H1 (cell line): Measurements from ENCODE around the gene SLC39A11. TPM values are rescaled to one million over a fixed set of nuclear protein-coding genes. Genes with fewer than 3 reads are reported as not detected.

Experiments
- ATF3 ChIP-seq: IDR thresholded peaks from 2 replicates; pipeline ENCODE4 v1.6.1; 2011; ENCODE audit warnings: low read depth, mild to moderate bottlenecking, low read length; ENCODE audit not compliant: insufficient read depth
- BACH1 ChIP-seq: IDR thresholded peaks from 2 replicates; pipeline ENCODE4 v1.6.1; 2012; ENCODE audit warnings: low read length, improper control_type of control experiment
- CHD7 ChIP-seq: fragments of 300-600 bp; sonication (generic); IDR thresholded peaks from 2 replicates; pipeline ENCODE4 v1.7.1; 2012; ENCODE audit warnings: low read length, moderate library complexity, mild to moderate bottlenecking, inconsistent platforms; ENCODE audit not compliant: insufficient replicate concordance
- POU5F1 ChIP-seq: IDR thresholded peaks from 2 replicates; pipeline ENCODE4 v1.6.1; 2011; ENCODE audit warnings: low read depth, mild to moderate bottlenecking, low read length, moderate library complexity
- RXRA ChIP-seq: IDR thresholded peaks from 2 replicates; pipeline ENCODE4 v1.6.1; 2011; ENCODE audit warnings: low read depth, mild to moderate bottlenecking, low read length, moderate library complexity; ENCODE audit not compliant: insufficient read depth
- SRF ChIP-seq: IDR thresholded peaks from 2 replicates; pipeline ENCODE4 v1.6.1; 2011; ENCODE audit warnings: mild to moderate bottlenecking, low read depth, low read length, moderate library complexity
- SUZ12 ChIP-seq: fragments of 200-600 bp; sonication (generic); IDR thresholded peaks from 2 replicates; pipeline ENCODE4 v1.6.1; 2012; ENCODE audit warnings: mild to moderate bottlenecking, inconsistent platforms, low read length, moderate library complexity, mixed read lengths
- polyA plus RNA-seq, 7 experiments: library from polyadenylated mRNA; depleted of rRNA in 3 of 7; stranded (reverse) in 5 of 7; unstranded in 2 of 7; fragments of >200 nt in 5 of 7; fragments of 200-250 nt in 2 of 7; gene quantifications; 1 replicate in 5 of 7; 2 replicates in 1 of 7; 4 replicates in 1 of 7; pipeline versions ENCODE4 v1.2.1 to v1.2.3, GENCODE V29; 2011 to 2013; ENCODE audit warnings: missing spikeins in 2 of 7, mixed read lengths in 2 of 7
- total RNA-seq: library from RNA; stranded (reverse); fragmentation: NEBNext Ultra II Directional; extraction: Animal tissue kit (Norgen Biotek cat#: 25700); gene quantifications from 2 replicates; pipeline ENCODE4 v1.2.1, GENCODE V29; 2021
- TF ChIP-seq, protein P1 (sequence below): IDR thresholded peaks from 2 replicates; pipeline ENCODE4 v1.6.1; 2011; ENCODE audit warnings: low read length, improper control_type of control experiment

The SLC39A11 gene
- total and polyA plus RNA-seq, 2 of the 8 experiments (the other 6 are each of a cell fraction or from before 2014, with no cell fraction given), result 12.2 to 19.6 TPM

- TF ChIP-seq CHD7, result no peak
- TF ChIP-seq POU5F1, result no peak
- TF ChIP-seq SRF, result no peak
- TF ChIP-seq RXRA, result no peak
- no peak for TF ChIP-seq ATF3
- no peak for TF ChIP-seq BACH1
- TF ChIP-seq, protein P1, sequence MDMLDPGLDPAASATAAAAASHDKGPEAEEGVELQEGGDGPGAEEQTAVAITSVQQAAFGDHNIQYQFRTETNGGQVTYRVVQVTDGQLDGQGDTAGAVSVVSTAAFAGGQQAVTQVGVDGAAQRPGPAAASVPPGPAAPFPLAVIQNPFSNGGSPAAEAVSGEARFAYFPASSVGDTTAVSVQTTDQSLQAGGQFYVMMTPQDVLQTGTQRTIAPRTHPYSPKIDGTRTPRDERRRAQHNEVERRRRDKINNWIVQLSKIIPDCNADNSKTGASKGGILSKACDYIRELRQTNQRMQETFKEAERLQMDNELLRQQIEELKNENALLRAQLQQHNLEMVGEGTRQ, result no peak
- no peak for TF ChIP-seq SUZ12
Observed at GRCh38 chr17:72997559-72997958, 94.9 kb downstream of the SLC39A11 start (continued).
